Uterus (tissue), 2 donors: ENCODE measurements around the gene PRSS22.

Experiments
- POLR2A ChIP-seq, 2 donors: fragments of 450-650 bp; IDR thresholded peaks; one replicate each; pipeline ENCODE4 v1.6.1; 2016; ENCODE audit warnings: antibody characterized with exemption in 2 of 2, mild to moderate bottlenecking in 1 of 2, moderate library complexity in 1 of 2
- TF ChIP-seq, protein P1 (sequence below), 4 experiments: fragments of 200-600 bp in 2 of 4; fragments of 450-650 bp in 2 of 4; sonication (generic) in 2 of 4; IDR thresholded peaks; one replicate each; pipeline ENCODE4 v1.5.1; 2016 to 2019; ENCODE audit warnings: antibody characterized with exemption in 4 of 4, mild to moderate bottlenecking in 2 of 4, moderate library complexity in 1 of 4

DNA sequence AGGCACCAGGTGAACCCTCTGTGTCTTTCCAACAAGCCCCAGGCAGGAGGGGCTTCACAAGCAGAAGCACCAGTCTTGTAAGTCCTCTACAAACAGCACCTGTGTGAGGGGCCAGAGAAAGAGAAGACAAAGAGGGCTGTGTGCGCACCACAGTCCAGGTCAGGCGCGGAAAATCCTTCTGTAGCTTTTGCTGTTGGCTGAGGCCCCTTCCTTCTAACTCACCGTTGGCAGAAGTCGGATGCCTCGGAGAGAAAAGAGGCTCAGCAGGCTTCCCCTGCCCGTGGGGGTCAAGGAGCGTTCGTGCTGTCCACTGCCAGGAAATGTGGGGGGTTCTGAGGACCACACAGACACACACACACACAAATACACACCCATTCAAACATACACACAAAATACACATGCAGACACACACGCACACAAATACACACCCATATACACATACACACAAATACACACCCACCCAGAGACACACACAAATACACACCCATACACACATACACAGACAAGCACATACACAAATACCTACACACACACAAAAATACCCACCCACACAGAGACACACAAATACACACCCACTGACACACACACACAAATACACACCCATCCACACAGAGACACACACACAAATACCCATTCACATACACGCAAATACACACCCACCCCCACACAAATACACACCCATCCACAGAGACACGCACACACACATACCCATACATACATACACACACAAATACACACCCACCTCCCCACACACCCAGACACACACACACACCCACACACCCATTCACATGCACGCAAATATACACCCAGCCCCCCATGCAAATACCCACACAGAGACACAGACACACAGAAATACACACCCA lies 21.1 kb downstream of the PRSS22 start:
- TF ChIP-seq, protein P1, sequence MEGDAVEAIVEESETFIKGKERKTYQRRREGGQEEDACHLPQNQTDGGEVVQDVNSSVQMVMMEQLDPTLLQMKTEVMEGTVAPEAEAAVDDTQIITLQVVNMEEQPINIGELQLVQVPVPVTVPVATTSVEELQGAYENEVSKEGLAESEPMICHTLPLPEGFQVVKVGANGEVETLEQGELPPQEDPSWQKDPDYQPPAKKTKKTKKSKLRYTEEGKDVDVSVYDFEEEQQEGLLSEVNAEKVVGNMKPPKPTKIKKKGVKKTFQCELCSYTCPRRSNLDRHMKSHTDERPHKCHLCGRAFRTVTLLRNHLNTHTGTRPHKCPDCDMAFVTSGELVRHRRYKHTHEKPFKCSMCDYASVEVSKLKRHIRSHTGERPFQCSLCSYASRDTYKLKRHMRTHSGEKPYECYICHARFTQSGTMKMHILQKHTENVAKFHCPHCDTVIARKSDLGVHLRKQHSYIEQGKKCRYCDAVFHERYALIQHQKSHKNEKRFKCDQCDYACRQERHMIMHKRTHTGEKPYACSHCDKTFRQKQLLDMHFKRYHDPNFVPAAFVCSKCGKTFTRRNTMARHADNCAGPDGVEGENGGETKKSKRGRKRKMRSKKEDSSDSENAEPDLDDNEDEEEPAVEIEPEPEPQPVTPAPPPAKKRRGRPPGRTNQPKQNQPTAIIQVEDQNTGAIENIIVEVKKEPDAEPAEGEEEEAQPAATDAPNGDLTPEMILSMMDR (IDR thresholded peaks at IDR 0.05): no peak
- TF ChIP-seq POLR2A (IDR thresholded peaks at IDR 0.05): no peak
